TTC549 (cell line): ENCODE data around the gene SETSIP.
"Not testable (repeated sequence)": the region's sequence is repeated elsewhere in the genome, so short reads cannot be mapped to it uniquely, and the experiment has no call there.

Experiments
- FAIRE-seq: peaks from 2 replicates; lab custom pipeline; 2012; peaks lifted over from hg19 to GRCh38; lab: Jason Lieb, UNC

SETSIP gene

GRCh38 chr1:92075311-92075710, at the start of gene SETSIP:
SETSIP (minus strand) TSS chr1:92075411; CDS start chr1:92075411, 0 bp downstream.
- no peak for FAIRE-seq

GRCh38 chr1:92123868-92124267, 48.7 kb upstream of the SETSIP start:
- no peak for FAIRE-seq

- no peak for FAIRE-seq
Observed at GRCh38 chr1:92118826-92119225, 43.6 kb upstream of the SETSIP start.

GRCh38 chr1:92117526-92117925, 42.3 kb upstream of the SETSIP start:
- no peak for FAIRE-seq

GRCh38 chr1:92108631-92109030, 33.4 kb upstream of the SETSIP start:
- no peak for FAIRE-seq

- no peak for FAIRE-seq
Observed at GRCh38 chr1:92105546-92106081, 30.4 kb upstream of the SETSIP start.

- no peak for FAIRE-seq
Observed at GRCh38 chr1:92096317-92096716, 21.1 kb upstream of the SETSIP start.

- no peak for FAIRE-seq
Observed at GRCh38 chr1:92095874-92096273, 20.7 kb upstream of the SETSIP start.

GRCh38 chr1:92094595-92094994, 19.4 kb upstream of the SETSIP start:
- no peak for FAIRE-seq

GRCh38 chr1:92094090-92094489, 18.9 kb upstream of the SETSIP start:
- FAIRE-seq = no peak

- no peak for FAIRE-seq
Observed at GRCh38 chr1:92091625-92092024, 16.4 kb upstream of the SETSIP start.

- no peak for FAIRE-seq
Observed at GRCh38 chr1:92087542-92087941, 12.3 kb upstream of the SETSIP start.

- FAIRE-seq = no peak
Observed at GRCh38 chr1:92085727-92086126, 10.5 kb upstream of the SETSIP start.

GRCh38 chr1:92084651-92085050, 9.4 kb upstream of the SETSIP start:
- no peak for FAIRE-seq

- no peak for FAIRE-seq
Observed at GRCh38 chr1:92081031-92081430, 5.8 kb upstream of the SETSIP start.

- FAIRE-seq = no peak
Observed at GRCh38 chr1:92080128-92080985, 5.1 kb upstream of the SETSIP start, which contains the start of gene BTBD8. BTBD8 (plus strand) TSS chr1:92080345; CDS start chr1:92080572, 227 bp downstream.

GRCh38 chr1:92079441-92079840, 4.2 kb upstream of the SETSIP start:
- FAIRE-seq = no peak

GRCh38 chr1:92078077-92078476, 2.9 kb upstream of the SETSIP start:
- FAIRE-seq = not testable (repeated sequence)

- FAIRE-seq = no peak
Observed at GRCh38 chr1:92076363-92076762, 1.2 kb upstream of the SETSIP start.

GRCh38 chr1:92074446-92074845, 765 bp downstream of the SETSIP start:
- not testable (repeated sequence) for FAIRE-seq

- FAIRE-seq = no peak
Observed at GRCh38 chr1:92070892-92071291, 4.3 kb downstream of the SETSIP start.

GRCh38 chr1:92066321-92066720, 8.9 kb downstream of the SETSIP start:
- FAIRE-seq = no peak

GRCh38 chr1:92065042-92065441, 10.2 kb downstream of the SETSIP start:
- FAIRE-seq = no peak

- no peak for FAIRE-seq
Observed at GRCh38 chr1:92051948-92052347, 23.3 kb downstream of the SETSIP start.
